AG08395 (cell line): Measurements from ENCODE around the gene PRKAR2B.
A peak's percentile ranks its signal among the peaks of the same experiment; 100 is the strongest.

Experiments
- DNase-seq: peaks from one replicate; pipeline ENCODE4 v3.0.0; 2012; ENCODE audit warnings: mixed read lengths, low spot score

PRKAR2B gene

GRCh38 chr7:107160389-107160788 is 115.9 kb downstream of the PRKAR2B start:
- DNase-seq = no peak

DNA sequence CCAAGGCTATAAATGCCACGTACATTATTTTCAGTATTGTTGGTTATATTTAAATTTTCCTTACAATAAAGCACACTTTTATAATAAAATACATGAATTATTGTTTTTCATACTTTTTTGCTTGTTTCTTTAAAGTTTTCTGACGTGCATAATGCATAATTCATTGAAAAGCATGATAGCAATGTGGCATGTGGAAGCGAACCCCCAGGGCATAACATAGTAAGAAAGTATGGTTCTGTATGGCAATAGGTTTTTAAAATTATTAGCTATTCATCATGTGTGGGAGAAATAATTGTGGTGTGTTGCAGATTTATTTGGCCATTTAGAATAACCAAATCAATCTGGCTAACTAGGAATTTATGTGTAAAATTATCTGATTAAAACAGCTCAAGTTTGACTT is 116.9 kb downstream of the PRKAR2B start:
- no peak for DNase-seq

GRCh38 chr7:107162475-107162874 is 118.0 kb downstream of the PRKAR2B start:
- DNase-seq = no peak

DNA sequence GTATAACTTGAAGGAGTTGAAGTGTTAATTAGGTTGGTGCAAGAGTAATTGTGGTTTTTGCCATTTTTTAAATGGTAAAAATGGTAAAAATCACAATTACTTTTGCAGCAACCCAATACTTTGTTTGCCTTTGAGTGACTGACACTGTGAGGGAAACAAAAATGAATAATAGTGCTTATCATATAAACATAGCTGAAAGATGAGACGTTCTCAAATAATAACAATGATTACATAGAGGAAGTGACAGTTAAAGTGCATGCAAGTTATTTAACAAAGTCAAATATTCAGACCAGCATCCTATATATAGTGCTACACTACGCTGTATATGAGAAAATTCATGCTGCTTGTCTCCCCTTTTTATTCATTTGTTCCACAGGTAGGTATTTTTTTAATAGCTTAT is 119.6 kb downstream of the PRKAR2B start:
- no peak for DNase-seq

GRCh38 chr7:107165341-107165740 is 120.8 kb downstream of the PRKAR2B start:
- no peak for DNase-seq

- no peak for DNase-seq
Measured at GRCh38 chr7:107166736-107167426, 122.4 kb downstream of the PRKAR2B start.

DNA sequence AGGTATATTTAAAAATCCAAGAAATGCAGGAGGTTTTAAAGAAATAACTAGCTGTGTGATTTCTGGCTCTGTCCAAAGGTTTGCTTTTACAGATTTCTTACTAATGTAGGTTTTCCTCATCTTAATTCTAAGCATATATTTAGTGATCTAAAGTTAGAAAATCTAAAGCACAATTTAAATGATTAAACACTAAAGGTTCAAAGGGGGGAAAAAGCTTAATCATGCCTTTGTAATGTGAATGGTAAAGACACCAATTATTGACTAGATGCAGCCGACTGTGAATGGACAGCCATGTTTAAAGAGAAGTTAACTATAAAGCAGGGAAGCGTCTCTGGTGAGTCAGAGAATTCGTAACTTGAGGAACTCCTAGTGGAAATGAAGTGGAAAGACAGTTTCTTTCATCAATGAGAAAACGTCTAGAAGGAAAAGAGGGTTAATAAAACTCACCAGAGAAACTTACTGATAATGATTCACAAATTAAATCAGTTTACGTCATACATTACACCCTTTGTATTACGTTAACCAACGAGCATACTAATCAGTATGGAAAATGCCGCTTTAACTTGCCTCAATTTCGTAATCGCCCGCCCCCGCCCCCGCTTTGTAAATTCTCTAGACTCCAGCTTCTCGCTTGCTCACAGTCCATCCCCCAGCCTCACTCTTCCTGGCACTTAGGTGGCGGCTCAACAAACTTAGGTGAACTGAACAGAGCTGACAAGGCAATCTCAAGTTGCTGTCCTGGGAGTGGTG is 123.2 kb downstream of the PRKAR2B start:
- DNase-seq = peak; percentile 60

DNA sequence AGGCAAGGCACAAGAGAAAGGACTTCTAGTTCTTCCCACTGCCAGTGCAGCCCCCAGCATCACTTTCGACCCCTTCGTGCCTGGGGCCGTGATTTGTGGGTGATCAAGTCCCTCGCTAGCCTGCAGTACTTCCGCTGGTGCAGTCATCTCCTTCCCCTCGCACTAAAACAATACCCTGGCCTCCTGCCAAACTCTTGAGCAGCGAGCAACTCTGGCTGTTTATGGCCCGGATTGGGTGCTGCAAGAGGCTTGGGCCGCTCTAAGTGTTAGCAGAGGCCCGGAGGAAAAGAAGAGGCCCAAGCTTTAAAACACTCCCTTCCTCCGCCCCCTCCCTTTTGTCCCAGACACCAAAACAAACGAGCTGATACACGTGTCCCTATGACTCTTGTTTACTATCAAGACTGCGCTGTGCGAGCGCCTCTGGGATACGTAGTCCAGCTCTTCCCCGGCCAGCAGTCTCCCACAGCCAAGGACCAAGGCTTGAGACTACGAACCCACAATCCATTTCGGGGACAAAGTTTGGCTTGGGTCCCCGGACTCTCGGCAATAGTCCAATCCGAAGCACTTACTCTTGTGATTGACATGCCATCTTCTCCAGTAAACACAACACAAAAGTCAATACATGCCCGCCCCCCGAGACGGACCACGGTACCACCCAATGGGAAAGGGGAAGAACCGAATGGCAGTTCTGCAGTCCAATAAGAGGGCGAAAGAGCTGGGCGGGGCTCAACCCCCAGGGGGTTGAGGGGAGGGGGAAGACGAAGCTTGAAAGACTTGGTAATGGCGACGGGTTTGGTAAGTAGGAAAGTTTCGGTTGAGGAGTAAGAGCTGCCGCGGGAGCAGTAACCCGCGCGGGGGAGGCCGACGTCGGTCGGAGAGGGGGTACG is 124.0 kb downstream of the PRKAR2B start, which contains the start of gene HBP1:
Gene HBP1, plus strand, starts transcription at position 771 of the 887 bp plus-strand sequence. CDS start 10,891 bp downstream, outside the sequence.
- DNase-seq = peak; percentile 98

- peak; percentile 97 for DNase-seq
Measured at GRCh38 chr7:107169120-107170050, 124.9 kb downstream of the PRKAR2B start.

- no peak for DNase-seq
Measured at GRCh38 chr7:107170051-107170915, 125.8 kb downstream of the PRKAR2B start.

- no peak for DNase-seq
Measured at GRCh38 chr7:107171496-107171895, 127.0 kb downstream of the PRKAR2B start.

- no peak for DNase-seq
Measured at GRCh38 chr7:107172276-107173032, 127.9 kb downstream of the PRKAR2B start.

GRCh38 chr7:107173191-107173590 is 128.7 kb downstream of the PRKAR2B start:
- no peak for DNase-seq

- no peak for DNase-seq
Measured at GRCh38 chr7:107173691-107174406, 129.3 kb downstream of the PRKAR2B start.

DNA sequence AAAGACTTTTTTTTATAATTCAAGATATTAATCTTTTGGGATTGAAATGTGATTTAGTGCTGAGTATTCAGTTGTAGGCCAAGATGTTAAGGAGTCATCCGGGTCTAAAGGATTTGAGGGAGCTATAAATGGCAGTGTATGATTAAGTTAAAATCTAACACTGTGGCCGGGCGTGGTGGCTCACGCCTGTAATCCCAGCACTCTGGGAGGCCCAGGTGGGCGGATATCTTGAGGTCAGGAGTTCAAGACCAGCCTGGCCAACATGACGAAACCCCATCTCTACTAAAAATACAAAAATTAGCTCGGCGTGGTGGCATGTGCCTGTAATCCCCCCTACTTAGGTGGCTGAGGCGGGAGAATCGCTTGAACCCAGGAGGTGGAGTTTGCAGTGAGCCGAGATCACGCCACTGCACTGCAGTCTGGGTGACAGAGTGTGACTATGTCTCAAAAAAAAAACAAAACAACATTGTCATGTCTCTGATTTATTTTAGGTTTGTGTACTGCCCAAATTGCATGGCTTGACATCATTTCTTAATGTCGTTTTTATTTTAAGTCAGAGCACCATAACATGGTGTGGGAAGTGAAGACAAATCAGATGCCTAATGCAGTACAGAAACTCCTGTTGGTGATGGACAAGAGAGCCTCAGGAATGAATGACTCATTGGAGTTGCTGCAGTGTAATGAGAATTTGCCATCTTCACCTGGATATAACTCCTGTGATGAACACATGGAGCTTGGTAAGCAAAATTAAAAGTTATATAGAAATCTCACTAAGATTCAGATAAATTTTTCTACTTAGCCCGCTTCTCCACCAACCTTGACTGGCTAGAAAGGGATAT is 135.0 kb downstream of the PRKAR2B start:
- no peak for DNase-seq

- no peak for DNase-seq
Measured at GRCh38 chr7:107180378-107180777, 135.9 kb downstream of the PRKAR2B start.

DNA sequence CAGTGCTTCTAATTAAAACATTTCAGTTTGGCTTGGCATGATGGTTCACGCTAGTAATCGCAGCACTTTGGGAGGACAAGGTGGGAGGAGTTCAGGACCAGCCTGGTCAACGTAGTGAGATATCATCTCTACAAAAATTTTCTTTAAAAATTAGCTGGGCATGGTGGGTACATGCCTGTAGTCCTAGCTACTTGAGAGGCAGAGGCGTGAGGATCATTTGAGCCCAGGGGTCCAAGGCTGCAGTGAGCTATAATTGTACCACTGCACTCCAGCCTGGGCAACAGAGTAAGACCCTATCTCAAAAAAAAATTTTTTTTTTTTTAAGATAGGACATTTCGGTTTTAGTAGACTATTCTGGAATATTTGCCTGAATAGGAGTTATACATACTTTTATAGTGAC is 136.7 kb downstream of the PRKAR2B start:
- DNase-seq = no peak

GRCh38 chr7:107185716-107186115 is 141.2 kb downstream of the PRKAR2B start:
- DNase-seq = no peak
